Subcutaneous abdominal adipose tissue (tissue), 5 donors: ENCODE results near the gene GPR27.

Source experiments
- H3K27ac ChIP-seq: one replicate; pipeline ENCODE4 v1.7.0; 2013; ENCODE audit warnings: low read depth, mild to moderate bottlenecking, inconsistent platforms, low read length, moderate library complexity
- H3K27me3 ChIP-seq, 5 donors: one replicate each; pipeline ENCODE4 v1.7.0; 2013; ENCODE audit warnings: low read length in 5 of 5, inconsistent platforms in 1 of 5; ENCODE audit not compliant: control insufficient read depth in 5 of 5, insufficient read depth in 4 of 5
- H3K36me3 ChIP-seq, 5 donors: one replicate each; pipeline ENCODE4 v1.7.0; 2013; ENCODE audit warnings: low read length in 5 of 5; ENCODE audit not compliant: control insufficient read depth in 5 of 5, insufficient read depth in 5 of 5
- H3K4me1 ChIP-seq, 5 donors: one replicate each; pipeline ENCODE4 v1.7.0; 2013; ENCODE audit warnings: low read length in 5 of 5, mild to moderate bottlenecking in 3 of 5, moderate library complexity in 1 of 5; ENCODE audit not compliant: control insufficient read depth in 5 of 5, insufficient read depth in 5 of 5
- H3K4me3 ChIP-seq, 5 donors: one replicate each; pipeline ENCODE4 v1.7.0; 2013; ENCODE audit warnings: low read length in 5 of 5, low read depth in 1 of 5
- H3K9ac ChIP-seq, 5 donors: one replicate each; pipeline ENCODE4 v1.7.0; 2013; ENCODE audit warnings: low read length in 5 of 5, mild to moderate bottlenecking in 4 of 5, moderate library complexity in 3 of 5
- H3K9me3 ChIP-seq, 5 donors: one replicate each; pipeline ENCODE4 v1.7.0; 2013; ENCODE audit warnings: low read length in 5 of 5; ENCODE audit not compliant: control insufficient read depth in 5 of 5
- donor health status: healthy.
- donor health status: healthy.
- donor health status: healthy.
- donor health status: healthy.
- donor health status: healthy.

The GPR27 gene

DNA sequence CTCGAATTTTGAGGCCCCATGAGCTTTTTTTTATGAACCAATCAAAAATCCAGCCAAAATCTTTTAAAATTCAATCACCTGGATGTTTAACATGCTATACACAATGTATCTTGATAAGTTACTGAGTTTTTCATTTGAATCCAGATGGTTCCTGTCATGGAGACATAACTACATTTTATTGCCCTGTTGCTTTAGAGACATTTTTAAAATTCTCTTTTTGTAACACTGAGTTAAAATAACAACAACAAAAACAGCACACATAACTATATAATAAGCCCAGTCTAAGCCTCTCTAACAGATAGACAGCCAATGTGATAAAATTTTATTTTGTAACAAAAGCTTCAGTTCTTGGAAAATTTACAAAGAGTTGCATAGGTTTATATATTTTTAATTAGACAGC is 29.5 kb downstream of the GPR27 start:
- Histone ChIP-seq H3K4me1 (peaks cover 0 to 17% (median 12%) of the 10 kb centered on the region in 5 donors), H3K36me3 (no peaks in the 10 kb centered on the region), H3K9me3 (no peaks in the 10 kb centered on the region), H3K27me3 (peaks cover 29 to 65% (median 32%) of the 10 kb centered on the region in 5 donors), H3K27ac (no peak overlapping the region), H3K9ac (no peak overlapping the region), H3K4me3 (no peak overlapping the region)

DNA sequence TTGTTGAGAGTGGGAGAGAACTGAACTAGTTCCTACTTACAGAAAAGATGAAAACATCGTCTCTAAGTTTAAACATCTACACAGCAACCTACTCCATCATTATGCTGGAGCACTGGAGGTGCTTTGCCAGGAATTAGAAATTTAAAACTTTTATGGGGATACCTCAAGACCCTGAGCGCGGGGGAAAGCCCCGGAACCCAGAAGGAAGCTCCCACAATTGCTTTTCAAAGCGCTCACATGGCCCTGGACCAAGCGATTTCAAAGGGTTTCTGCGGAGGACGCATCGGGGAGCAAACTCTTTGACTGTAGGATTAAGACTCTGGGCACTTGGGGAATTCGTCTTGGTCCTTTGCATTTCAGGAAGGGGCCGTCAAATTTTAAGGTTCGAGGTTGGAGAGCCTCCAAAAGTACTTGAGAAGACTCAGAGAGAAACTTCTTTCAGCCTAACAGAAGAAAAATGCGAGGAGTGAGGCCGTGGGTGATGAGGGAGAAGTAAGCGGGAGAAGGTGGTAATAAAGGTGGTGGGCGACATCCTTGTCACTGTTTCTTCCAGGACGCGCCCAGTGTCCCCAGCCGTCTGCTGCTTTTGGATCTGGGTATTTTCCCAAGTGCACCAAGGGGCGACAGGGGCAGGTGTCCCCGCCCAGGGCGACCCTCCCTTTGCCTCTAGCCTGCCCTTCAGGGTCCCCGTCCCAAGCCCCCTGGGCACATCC is 30.7 kb downstream of the GPR27 start:
- H3K4me1 ChIP-seq, result peaks cover 0 to 17% (median 12%) of the 10 kb centered on the region in 5 donors
- H3K4me3 ChIP-seq, result peak overlapping the region in 3 of 5 donors; percentile 35 to 61 (median 48)
- H3K27ac ChIP-seq, result no peak overlapping the region
- no peaks in the 10 kb centered on the region for H3K36me3 ChIP-seq
- H3K27me3 ChIP-seq, result peaks cover 26 to 59% (median 32%) of the 10 kb centered on the region in 5 donors
- H3K9me3 ChIP-seq, result no peaks in the 10 kb centered on the region
- no peak overlapping the region for H3K9ac ChIP-seq

DNA sequence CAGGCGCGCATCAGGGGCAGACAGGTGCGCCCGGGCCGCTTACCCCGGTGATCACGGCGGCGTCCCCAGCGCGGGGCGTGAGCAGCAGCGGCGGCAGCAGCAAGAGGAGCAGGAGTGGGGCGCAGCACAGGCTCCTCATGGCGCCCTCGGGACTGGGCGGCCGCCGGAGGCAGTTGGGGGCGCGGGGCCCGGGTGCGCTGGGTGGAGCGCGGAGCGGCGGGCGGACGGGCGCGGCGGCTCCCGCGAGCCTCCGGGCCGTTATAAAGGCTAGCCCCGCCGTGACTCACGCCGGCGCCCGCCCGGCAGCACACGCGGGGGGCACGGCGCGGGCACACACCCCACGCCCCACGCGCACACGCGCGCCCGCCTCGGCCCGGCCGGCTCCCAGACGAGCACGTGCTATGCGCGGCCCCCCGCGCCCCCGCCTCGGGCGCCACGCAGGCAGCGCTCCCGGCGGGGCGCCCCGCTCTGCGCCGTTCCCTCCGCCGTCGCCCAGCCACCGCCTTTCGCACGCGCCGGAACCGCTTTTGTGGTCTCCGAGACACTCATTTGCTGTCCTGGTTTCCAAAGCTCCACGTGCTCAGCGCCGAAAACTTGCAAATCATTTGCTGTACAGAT is 31.4 kb downstream of the GPR27 start, which contains the start of gene PROK2:
PROK2 (minus strand) TSS at position 235 of the 618 bp plus-strand sequence; CDS start at position 139, 96 bp downstream.
- Histone ChIP-seq H3K36me3 (no peaks in the 10 kb centered on the region), H3K27ac (no peak within 1 kb of the TSS), H3K4me3 (peak within 1 kb of the TSS in 4 of 5 donors; percentile 22 to 61 (median 42)), H3K9ac (no peak within 1 kb of the TSS), H3K27me3 (peaks cover 25 to 55% (median 32%) of the 10 kb centered on the region in 5 donors), H3K4me1 (peaks cover 0 to 17% (median 12%) of the 10 kb centered on the region in 5 donors), H3K9me3 (no peaks in the 10 kb centered on the region)

DNA sequence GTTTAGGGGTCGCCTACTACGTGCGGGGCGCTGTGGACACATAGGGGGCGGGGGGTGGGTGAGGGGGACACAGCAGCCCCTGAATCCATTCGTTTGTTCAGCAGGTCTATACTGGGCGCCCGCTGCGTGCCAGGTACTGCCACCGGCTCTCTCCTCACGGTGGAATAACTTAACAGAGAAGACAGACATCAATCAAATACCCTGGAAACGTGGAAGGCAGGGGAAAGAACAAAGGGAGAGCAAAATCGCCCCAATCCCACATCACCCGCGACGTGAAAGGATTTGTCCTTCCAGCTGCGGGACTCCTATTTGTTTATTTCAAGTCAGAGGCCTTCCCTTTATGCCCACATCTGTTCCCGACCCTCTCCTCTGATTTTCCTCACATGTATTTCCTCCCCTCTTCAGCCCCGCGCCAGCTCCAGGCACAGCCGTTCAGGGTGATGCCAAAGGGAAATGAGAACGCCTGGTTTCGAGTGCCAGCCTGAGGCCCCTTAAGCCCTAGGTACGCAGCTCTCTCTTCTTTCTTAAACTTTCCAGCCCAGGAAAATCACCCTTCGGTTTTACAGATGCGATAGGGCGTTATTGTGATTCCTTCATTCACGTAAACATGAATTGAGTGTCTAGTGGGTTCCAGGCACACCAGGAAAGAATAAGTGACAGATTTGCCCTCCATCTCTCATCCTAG is 32.0 kb downstream of the GPR27 start:
- Histone ChIP-seq H3K27ac (no peak overlapping the region), H3K36me3 (no peaks in the 10 kb centered on the region), H3K9ac (no peak overlapping the region), H3K4me1 (peaks cover 0 to 17% (median 12%) of the 10 kb centered on the region in 5 donors), H3K4me3 (peak overlapping the region in 2 of 5 donors; percentile 22 to 31), H3K27me3 (peaks cover 21 to 49% (median 29%) of the 10 kb centered on the region in 5 donors), H3K9me3 (no peaks in the 10 kb centered on the region)

DNA sequence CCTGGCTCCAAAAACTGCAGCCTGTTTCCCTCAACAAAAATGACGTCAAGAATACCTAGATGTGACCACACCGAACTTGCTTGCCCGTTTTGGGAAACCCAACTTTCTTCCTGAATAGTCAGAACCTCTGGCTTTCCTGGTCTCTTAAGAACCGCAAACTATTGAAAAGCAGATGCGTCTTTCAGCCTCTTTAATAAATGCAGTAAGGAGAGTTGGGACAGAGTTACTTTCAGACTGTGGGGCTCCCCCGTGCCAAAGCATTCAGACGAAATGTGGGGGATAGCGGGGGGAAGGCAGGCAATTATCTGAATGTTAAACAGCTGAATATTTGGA is 32.5 kb downstream of the GPR27 start:
- H3K36me3 ChIP-seq, result no peaks in the 10 kb centered on the region
- H3K4me1 ChIP-seq, result peaks cover 0 to 17% (median 12%) of the 10 kb centered on the region in 5 donors
- no peak overlapping the region for H3K4me3 ChIP-seq
- H3K27ac ChIP-seq, result no peak overlapping the region
- no peak overlapping the region for H3K9ac ChIP-seq
- H3K27me3 ChIP-seq, result peaks cover 19 to 46% (median 29%) of the 10 kb centered on the region in 5 donors
- H3K9me3 ChIP-seq, result no peaks in the 10 kb centered on the region

DNA sequence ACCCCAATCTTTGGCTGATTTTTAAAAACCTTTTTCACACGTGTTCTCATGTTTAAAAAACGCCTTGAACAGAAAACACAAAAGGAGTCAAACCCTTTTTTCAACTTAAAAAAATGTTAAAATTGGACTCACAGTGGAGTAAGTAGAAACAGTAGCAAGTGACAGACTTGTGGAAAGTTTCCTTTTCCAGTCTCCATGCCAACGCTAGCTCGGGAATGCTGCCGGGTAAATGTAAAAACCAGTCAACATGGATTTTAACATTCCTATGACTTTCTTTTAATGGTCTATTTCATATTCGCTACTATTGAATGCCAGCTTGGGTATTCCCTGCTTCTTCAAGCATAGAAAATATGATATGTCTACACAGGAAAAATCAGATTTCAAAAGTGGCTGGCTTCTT is 32.9 kb downstream of the GPR27 start:
- no peak overlapping the region for H3K4me3 ChIP-seq
- no peak overlapping the region for H3K27ac ChIP-seq
- H3K9me3 ChIP-seq, result no peaks in the 10 kb centered on the region
- peaks cover 16 to 43% (median 27%) of the 10 kb centered on the region in 5 donors for H3K27me3 ChIP-seq
- H3K36me3 ChIP-seq, result no peaks in the 10 kb centered on the region
- H3K4me1 ChIP-seq, result peaks cover 0 to 17% (median 12%) of the 10 kb centered on the region in 5 donors
- no peak overlapping the region for H3K9ac ChIP-seq

DNA sequence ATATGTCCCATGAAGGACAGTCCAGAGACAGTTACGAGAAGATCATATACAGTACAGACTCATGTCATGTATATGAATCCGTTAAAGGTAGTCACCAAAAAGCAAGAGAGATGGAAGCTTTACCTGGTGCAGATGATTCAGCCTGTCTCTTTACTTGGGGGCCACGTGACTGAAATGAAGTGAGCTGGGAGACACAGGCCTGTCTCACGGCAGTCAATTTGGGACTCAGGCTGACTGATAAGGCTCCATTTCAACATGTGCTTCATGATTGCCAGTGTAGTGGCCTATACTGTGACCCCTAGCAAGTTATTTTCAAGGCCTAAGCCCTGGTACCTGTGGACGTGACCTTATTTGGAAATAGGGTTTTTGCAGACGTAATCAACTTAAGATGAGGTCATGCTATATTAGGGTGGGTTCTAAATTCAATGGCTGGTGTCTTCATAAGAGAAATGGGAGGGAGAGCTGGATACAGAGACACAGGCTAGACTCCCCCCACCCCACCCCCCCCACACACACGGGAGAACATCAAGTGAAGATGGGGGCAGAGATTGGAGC is 34.3 kb downstream of the GPR27 start:
- no peaks in the 10 kb centered on the region for H3K36me3 ChIP-seq
- no peaks in the 10 kb centered on the region for H3K9me3 ChIP-seq
- no peak overlapping the region for H3K4me3 ChIP-seq
- H3K4me1 ChIP-seq, result peaks cover 0 to 17% (median 12%) of the 10 kb centered on the region in 5 donors
- H3K27me3 ChIP-seq, result peaks cover 16 to 33% (median 21%) of the 10 kb centered on the region in 5 donors
- no peak overlapping the region for H3K9ac ChIP-seq
- H3K27ac ChIP-seq, result no peak overlapping the region

DNA sequence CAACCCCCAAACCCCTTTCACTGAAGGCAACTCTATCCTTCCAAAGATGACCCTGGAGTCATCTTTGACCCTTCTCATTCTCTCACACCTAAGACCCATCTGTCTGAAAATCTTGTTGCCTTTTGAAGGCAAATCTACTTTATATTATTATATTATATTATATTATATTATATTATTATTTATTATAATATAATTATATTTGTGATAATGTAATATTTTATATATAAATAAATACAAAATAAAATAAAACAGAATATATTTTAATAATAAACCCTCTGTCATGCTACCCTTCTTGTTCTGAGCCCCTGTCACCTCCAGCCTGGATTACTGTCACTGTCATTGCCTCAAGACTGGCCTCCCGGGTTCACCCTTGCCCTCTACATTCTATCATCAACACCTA is 36.3 kb downstream of the GPR27 start:
- no peaks in the 10 kb centered on the region for H3K36me3 ChIP-seq
- peaks cover 0 to 9% (median 5%) of the 10 kb centered on the region in 5 donors for H3K4me1 ChIP-seq
- H3K9me3 ChIP-seq, result no peaks in the 10 kb centered on the region
- H3K4me3 ChIP-seq, result no peak overlapping the region
- no peak overlapping the region for H3K9ac ChIP-seq
- H3K27ac ChIP-seq, result no peak overlapping the region
- peaks cover 6 to 15% (median 9%) of the 10 kb centered on the region in 5 donors for H3K27me3 ChIP-seq

DNA sequence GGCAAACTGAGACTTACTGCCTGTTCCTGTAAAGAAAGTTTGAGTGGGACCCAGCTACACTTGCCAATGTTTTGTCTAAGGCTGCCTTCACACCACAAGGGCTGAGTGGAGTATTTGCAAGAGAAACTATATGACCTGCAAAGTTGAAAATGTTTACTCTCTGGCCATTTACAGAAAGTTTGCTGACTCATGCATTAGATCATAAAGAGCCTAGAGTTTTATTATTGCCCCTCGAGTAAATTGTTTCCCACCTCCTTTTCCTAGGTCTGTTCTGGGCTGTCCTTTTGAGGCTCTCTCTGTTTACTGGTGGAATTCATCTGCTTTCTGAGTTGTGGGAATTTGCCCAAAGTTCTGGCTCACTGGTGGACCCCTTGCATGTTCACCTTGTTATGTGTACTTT is 38.0 kb downstream of the GPR27 start:
- Histone ChIP-seq H3K4me3 (no peak overlapping the region), H3K27ac (no peak overlapping the region), H3K36me3 (no peaks in the 10 kb centered on the region), H3K9me3 (no peaks in the 10 kb centered on the region), H3K4me1 (no peaks in the 10 kb centered on the region), H3K27me3 (peaks cover 0 to under 1% (median 0%) of the 10 kb centered on the region in 5 donors), H3K9ac (no peak overlapping the region)
